Stimulated activated CD4-positive, alpha-beta T cell treated with anti-CD3 and anti-CD28 coated beads, Interleukin-12 subunit alpha, Interleukin-12 subunit beta, amount 100 ng/mL, for 24 hours (primary cell): ENCODE measurements around the gene SCRT2.
"Not testable (repeated sequence)": the region's sequence is repeated elsewhere in the genome, so short reads cannot be mapped to it uniquely, and the experiment has no call there.

Experiments used
- DNase-seq, 2 experiments: peaks; one replicate each; pipeline ENCODE4 v3.0.0-alpha.2; 2020; ENCODE audit warnings: low read depth in 2 of 2

The SCRT2 gene

DNA sequence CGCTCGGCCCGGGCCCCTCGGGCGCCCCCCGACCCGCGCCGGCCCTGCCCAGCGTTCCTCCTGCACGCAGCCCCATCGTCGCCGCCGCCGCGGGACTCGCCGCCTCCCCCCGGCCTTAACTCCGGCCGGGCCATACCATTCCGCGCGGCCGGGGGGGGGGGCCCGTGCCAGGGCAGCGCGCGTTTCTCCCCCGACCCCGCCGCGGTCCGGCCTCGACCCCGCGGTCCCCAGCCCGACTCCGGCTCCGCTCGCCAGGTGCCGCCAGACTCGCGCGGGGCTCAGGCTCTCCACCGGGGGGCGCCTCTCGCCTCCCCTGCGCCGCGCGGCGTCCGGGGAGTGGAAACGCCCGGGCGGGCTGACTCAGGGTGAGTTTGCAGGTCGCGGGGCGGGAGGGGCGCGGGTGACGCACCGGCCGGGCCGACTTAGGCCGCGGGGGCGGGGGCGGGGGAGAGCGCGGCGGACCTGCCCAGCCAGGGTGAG, 22.5 kb downstream of the SCRT2 start, which contains the start of gene SRXN1:
Gene SRXN1, minus strand, starts transcription at position 91 of the 480 bp plus-strand sequence. Its CDS starts 15 bp downstream, at position 76.
- peak; percentile 75 to 79 for DNase-seq

DNA sequence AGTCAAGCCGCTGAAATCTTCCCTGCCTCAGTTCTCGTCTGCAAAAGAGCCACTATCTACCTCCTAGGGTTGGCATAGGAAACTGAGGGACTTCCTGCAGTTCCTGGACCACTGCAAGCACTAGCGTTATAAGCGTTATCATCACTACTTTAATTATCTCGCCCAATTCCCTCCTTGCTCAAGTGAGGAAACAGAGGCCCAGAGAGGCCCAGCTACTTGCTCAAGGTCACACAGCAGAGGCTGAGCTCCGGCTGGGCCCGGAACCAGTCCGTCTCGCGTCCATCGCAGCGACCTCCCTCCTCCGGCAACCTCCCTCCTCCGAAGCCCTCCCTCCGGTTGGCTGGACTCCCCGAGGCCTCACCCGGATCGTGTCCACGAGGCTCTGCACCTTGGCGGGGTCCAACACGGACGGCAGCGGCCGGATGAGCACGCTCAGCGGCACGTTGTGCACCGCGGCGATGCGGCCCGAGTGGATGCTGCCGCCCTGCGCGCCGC, 22.9 kb downstream of the SCRT2 start:
- DNase-seq, result no peak

- no peak for DNase-seq
Measured at GRCh38 chr20:651713-652614, 23.6 kb downstream of the SCRT2 start.

DNA sequence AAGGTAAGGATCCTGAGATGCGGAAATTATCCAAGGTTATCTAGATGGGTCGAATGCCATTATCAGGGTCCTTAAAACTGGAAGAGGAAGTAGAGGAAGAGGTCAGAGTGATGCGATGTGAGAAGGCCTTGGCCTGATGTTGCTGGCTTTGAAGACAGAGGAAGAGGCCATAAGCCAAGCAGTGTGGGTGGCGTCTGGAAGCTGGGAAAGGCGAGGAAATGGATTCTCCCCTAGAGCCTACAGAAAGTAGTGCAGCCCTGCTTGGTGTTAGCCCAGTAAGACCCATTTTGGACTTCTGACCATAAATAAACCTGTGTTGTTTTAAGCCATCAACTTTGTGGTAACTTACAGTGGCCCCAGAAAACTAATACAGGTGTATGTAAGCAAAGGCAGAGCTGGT, 24.6 kb downstream of the SCRT2 start:
- DNase-seq, result no peak

GRCh38 chr20:650281-650680, 25.3 kb downstream of the SCRT2 start:
- no peak for DNase-seq

DNA sequence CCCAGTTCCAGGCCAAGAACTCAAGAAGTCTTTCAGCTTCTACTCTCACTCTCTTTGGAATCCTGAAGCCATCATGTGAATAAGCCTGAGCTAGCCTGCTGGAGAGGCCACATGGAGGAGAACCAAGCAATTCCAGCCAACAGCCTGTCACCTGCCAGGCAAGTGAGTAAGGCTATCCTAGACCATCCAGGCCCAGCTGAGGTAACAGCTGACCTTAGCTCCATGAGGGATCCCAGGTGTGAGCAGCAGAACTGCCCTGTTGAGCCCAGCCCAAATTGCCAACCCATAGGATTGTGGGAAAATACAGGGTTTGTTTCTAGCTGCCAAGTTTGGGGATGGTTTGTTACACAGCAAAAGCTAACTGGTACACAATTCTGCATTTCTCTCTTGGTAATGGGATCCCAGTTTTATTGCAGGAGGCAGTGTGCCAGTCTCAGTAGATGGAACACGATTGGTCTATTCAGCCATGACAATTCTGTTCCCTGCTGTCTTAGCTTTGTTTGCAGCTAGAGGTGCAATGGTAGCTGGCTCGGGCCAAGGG, 28.1 kb downstream of the SCRT2 start:
- no peak for DNase-seq

DNA sequence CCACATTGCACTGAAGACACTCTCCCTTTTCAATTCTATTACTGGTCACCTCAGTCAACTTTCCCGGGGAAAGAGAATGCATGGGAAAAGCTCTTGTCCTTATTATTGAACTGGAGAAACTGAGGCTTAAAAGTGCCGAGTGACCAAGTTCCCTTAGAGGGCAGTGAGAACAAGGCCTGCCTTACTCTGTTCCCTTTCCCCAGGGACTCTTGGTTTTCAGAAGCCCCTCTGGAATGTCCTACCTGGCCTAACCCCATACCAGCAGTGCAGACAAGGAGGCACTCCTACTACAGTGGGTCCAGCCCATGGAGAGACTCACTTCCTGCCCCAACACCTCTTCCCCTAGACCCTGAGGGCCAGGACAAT, 28.8 kb downstream of the SCRT2 start:
- no peak for DNase-seq

GRCh38 chr20:646107-646867, 29.3 kb downstream of the SCRT2 start:
- DNase-seq, result no peak

- DNase-seq, result peak; percentile 42 to 71
Measured at GRCh38 chr20:645318-646106, 30.1 kb downstream of the SCRT2 start.

DNA sequence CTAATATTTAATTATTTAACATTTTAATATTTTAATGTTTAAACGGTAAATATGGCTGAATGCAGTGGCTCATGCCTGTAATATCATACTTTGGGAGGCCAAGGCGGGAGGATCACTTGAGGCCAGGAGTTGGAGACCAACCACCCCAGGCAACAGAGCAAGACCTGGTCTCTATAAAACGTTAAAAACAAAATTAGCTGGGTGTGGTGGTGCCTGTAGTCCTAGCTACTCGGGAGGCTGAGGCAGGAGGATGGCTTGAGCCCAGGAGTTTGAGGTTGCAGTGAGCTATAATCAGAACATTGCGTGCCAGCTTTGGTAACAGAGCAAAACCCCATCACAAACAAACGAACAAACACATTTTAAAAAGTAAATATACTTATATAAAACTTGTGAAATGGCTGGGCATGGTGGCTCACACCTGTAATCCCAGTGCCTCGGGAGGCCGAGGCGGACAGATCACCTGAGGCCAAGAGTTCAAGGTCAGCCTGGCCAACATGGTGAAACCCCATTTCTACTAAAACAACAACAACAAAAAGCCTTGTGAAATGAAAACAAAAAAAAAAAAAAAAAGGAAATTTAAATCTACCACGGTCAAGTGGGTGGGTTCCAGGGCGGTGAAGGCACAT, 30.8 kb downstream of the SCRT2 start:
- DNase-seq, result no peak

DNA sequence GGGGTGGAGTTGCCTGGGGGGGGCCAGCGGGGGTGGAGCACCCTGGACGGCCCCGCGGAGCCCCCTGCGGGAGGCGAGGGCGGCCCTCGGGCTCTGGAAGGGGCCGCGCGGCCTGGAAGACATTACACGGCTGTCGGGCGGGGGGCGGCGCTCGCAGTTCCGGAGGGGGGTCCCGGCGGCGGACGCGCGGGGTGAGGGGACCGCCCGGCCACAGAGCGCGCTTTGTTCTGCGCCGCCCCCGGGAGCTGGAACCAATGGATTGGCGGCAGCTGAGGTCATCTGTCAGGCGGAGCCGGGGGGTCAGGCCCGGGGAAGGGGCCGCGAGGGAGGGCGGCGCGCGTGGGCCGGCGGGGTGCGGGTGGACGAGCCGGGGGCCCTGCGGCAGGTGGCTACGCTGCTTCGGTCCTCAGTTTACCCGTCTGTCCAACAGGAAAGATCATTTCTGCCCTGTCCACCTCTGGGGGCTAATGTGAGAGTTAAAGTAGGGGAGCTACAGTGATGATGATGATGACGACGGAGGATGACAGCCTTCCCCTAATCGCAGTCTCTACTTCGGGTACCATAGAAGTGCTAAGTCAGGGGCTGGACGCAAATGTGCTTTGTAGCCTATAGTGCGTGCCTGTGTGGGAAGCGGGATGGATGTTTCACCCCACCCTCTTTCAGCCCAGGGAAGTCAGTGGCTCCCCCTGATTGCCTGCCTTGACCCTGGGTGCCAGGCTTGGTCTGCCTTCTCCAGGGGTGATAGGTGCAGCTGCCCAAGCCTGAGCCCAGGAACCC, 33.0 kb downstream of the SCRT2 start:
- DNase-seq, result no peak

- DNase-seq, result not testable (repeated sequence)
Measured at GRCh38 chr20:642013-642397, 33.6 kb downstream of the SCRT2 start.

- no peak for DNase-seq
Measured at GRCh38 chr20:641516-641875, 34.1 kb downstream of the SCRT2 start.

DNA sequence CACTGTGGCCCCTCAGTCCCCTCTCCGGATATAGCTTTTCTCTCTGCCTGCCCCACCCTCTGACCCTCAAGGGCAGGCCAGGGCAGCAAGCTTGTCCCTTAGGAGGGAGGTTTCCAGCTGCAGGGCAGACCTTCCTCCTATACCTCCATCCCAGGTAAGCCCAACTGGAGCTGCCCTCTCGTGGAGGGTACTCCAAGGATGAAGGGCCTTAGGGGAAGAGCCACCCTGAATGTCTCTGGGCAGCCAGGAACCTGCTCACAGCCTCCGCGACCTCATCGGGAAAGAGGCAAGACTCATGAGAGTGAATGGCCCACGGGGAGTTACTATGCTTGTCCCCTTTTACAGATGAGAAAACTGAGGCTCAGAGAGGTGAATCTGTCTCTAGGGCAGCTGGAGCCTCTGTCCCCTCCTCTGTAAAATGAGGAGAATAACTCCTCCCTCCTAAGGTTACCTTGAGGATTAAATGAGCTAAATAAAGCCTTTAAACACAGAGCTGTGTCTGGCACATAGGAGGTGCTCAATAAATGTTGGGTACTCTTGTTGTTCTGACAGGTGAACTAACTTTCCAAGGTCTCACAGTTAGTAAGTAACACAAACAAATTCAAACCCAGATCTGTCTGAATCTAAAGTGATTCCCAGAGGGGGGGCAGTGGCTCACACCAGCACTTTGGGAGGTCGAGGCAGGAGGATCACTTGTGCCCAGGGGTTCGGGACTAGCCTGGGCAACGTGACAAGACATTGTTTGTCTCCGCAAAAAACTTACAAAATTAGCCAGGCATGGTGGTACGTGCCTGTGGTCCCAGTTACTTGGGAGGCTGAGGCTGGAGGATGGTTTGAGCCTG, 34.7 kb downstream of the SCRT2 start:
- no peak for DNase-seq

DNA sequence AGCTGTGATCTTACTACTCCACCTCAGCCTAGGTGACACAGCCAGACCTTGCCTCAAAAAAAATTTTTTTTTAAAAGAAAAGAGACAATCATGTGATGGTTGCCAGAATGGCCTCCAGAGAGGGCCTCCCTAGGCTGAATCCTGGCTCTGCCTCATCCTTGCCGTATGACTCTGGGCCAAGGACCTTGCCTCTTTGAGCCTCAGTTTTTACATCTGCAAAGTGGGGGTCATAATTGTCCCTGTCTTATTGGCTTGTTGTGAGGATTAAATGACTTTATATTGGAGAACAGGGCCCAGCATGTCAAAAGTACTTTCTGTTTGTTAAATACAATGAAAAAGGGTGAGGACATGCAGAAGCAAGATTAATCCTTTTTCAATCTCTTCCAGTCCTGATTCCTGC, 37.0 kb downstream of the SCRT2 start:
- DNase-seq, result no peak

GRCh38 chr20:637559-637958, 38.0 kb downstream of the SCRT2 start:
- DNase-seq, result no peak

DNA sequence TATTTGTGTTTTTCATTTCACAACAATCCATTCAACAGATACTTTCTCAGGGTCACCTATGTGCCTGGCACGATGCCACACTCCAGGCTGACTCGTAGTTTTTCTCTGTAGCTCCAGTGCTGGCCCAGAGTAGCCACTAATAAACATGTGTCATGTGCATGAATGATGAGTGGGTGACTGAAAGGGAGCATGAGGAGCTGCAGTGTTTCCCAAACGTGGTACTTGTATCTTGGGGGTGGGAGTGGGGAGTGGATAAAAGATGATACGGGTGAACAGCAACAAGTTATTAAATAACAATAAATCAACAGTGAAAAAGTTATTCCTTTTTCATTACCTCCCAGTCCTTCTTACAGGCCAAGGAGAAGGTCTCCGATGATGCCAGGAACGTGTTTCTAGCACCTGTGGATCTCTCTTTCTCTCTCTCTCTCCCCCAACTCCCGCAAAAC, 39.7 kb downstream of the SCRT2 start:
- no peak for DNase-seq

DNA sequence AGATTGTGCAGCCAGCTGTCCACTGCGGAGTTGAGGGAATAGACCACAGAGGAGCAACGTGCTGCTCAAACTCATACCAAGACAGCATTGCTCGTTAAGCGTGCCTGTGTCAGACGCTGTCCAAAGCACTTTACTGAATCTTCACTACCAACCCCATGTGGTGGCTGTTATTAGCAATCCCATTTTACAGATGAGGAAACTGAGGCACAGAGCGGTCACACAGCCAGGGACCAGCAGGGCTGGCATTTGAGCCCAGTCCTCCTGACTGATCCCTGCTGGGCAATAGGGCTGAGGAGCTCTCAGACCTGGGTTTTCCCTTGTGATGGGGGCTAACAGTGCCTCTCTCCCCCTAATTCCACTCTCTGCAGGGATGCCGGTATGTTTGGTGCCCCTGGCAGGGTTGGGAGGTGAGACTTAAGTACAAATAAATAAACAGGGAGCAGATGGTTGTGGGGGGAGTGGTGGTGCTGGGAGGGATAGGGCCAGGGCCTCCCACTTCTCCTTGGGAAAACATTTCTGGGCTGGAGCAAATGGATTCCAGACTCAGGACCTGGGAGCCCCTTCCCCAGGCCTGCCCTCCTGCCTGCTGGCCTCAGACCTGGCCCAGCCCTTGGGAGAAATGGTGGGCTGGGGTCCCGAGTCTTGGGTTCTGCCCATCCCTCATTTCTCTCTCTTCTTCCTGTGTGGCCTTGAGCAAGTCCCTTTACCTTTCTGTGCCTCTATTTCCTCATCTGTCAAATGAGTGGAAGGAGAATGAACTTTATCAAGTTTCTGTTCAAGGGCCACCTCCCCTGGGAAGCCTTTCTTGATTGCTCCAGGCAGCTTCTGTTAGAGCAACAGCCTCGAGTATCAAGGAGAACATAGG, 40.3 kb downstream of the SCRT2 start:
- no peak for DNase-seq
